Panc1 (cell line): ENCODE data around the gene CBX8. TPM values are rescaled to one million over a fixed set of nuclear protein-coding genes. Genes with fewer than 3 reads are reported as not detected.

Experiments used
- ATAC-seq: fragments of 200-7000 bp; cut with Tn5 transposase; 2 replicates; pipeline ENCODE4 v1.9.1; 2020; ENCODE audit warnings: mild to moderate bottlenecking, moderate library complexity
- BruUV-seq: library from RNA; stranded (reverse); fragments of 400-500 nt; replicated peaks from 2 replicates; lab custom pipeline; 2021; lab: Mats Ljungman, UMichigan
- CTCF ChIA-PET: fragments of 300-600 bp; sonication (Branson Sonifier 250); formaldehyde crosslinking; loops from one replicate; lab custom pipeline; 2022; ENCODE audit warnings: antibody characterized with exemption; lab: Charles Lee
- POLR2A ChIA-PET: fragments of 300-600 bp; sonication (Branson Sonifier 250); formaldehyde crosslinking; loops from one replicate; lab custom pipeline; 2022; ENCODE audit warnings: antibody characterized with exemption; lab: Charles Lee
- DNase-seq: peaks from one replicate; pipeline ENCODE4 v3.0.0-alpha.2; 2010; ENCODE audit warnings: low read depth, low spot score
- H3K27ac ChIP-seq: 2 replicates; pipeline ENCODE4 v1.5.1; 2011; ENCODE audit warnings: mild to moderate bottlenecking, low read length, inconsistent platforms
- H3K27me3 ChIP-seq: fragments of 200-500 bp; sonication (Bioruptor generic); 2 replicates; pipeline ENCODE4 v1.6.0; 2014; ENCODE audit warnings: low read length, inconsistent platforms; ENCODE audit not compliant: control insufficient read depth, insufficient read depth
- H3K36me3 ChIP-seq: fragments of 200-500 bp; sonication (Bioruptor generic); 2 replicates; pipeline ENCODE4 v1.5.1; 2014; ENCODE audit warnings: inconsistent platforms, mild to moderate bottlenecking, low read length, moderate library complexity; ENCODE audit not compliant: control insufficient read depth, insufficient read depth
- H3K4me1 ChIP-seq: 2 replicates; pipeline ENCODE4 v1.5.1; 2011; ENCODE audit warnings: inconsistent platforms, mild to moderate bottlenecking, low read length, moderate library complexity; ENCODE audit not compliant: control insufficient read depth, insufficient read depth
- H3K4me3 ChIP-seq, 2 experiments: 2 replicates each; pipeline ENCODE4 v1.5.1; 2011 to 2012; ENCODE audit warnings: low read depth in 2 of 2, low read length in 2 of 2, mild to moderate bottlenecking in 2 of 2, inconsistent platforms in 1 of 2, moderate library complexity in 1 of 2
- H3K9me3 ChIP-seq: fragments of 200-500 bp; sonication (Bioruptor generic); 2 replicates; pipeline ENCODE4 v1.5.1; 2014; ENCODE audit warnings: low read depth, mild to moderate bottlenecking, inconsistent platforms, low read length, moderate library complexity; ENCODE audit not compliant: control insufficient read depth, insufficient read depth
- CTCF ChIP-seq: fragments of 450-650 bp; IDR thresholded peaks from 2 replicates; pipeline ENCODE4 v1.5.1; 2017; ENCODE audit warnings: mild to moderate bottlenecking
- POLR2AphosphoS5 ChIP-seq: IDR thresholded peaks from 2 replicates; pipeline ENCODE4 v1.6.1; 2012; ENCODE audit warnings: mild to moderate bottlenecking, low read depth, low read length, moderate library complexity
- SIN3A ChIP-seq: IDR thresholded peaks from 2 replicates; pipeline ENCODE4 v1.6.1; 2012; ENCODE audit warnings: low read depth, mild to moderate bottlenecking, low read length, moderate library complexity, borderline replicate concordance; ENCODE audit not compliant: insufficient read depth
- TCF7L2 ChIP-seq: IDR thresholded peaks from 2 replicates; pipeline ENCODE4 v1.6.1; 2011; ENCODE audit warnings: mild to moderate bottlenecking, low read depth, low read length, inconsistent platforms
- in situ Hi-C: cut with HindIII; loops from 2 replicates; pipeline ENCODE4 v1.10.0; 2016; ENCODE audit warnings: low sequenced_read_pairs, low pct_unique_long_range_greater_than_20kb
- intact Hi-C: fragments of 100-400 bp; cut with micrococcal nuclease; formaldehyde crosslinking; loops from one replicate; pipeline ENCODE4 v1.10.0; 2022; ENCODE audit not compliant: unreplicated experiment
- total RNA-seq: library from RNA; stranded (reverse); gene quantifications from one replicate; pipeline ENCODE4 v1.2.1, GENCODE V29; 2021; ENCODE audit not compliant: unreplicated experiment
- TF ChIP-seq, protein P1 (sequence below), 2 experiments: IDR thresholded peaks; 2 replicates each; pipeline ENCODE4 v1.6.1; 2011 to 2012; ENCODE audit warnings: low read depth in 2 of 2, control low read depth in 1 of 2, low read length in 1 of 2, mild to moderate bottlenecking in 1 of 2, moderate library complexity in 1 of 2; ENCODE audit not compliant: insufficient read depth in 1 of 2

The CBX8 gene
- total RNA-seq, 1 experiment from 2014 or later, result 15.3 TPM

DNA sequence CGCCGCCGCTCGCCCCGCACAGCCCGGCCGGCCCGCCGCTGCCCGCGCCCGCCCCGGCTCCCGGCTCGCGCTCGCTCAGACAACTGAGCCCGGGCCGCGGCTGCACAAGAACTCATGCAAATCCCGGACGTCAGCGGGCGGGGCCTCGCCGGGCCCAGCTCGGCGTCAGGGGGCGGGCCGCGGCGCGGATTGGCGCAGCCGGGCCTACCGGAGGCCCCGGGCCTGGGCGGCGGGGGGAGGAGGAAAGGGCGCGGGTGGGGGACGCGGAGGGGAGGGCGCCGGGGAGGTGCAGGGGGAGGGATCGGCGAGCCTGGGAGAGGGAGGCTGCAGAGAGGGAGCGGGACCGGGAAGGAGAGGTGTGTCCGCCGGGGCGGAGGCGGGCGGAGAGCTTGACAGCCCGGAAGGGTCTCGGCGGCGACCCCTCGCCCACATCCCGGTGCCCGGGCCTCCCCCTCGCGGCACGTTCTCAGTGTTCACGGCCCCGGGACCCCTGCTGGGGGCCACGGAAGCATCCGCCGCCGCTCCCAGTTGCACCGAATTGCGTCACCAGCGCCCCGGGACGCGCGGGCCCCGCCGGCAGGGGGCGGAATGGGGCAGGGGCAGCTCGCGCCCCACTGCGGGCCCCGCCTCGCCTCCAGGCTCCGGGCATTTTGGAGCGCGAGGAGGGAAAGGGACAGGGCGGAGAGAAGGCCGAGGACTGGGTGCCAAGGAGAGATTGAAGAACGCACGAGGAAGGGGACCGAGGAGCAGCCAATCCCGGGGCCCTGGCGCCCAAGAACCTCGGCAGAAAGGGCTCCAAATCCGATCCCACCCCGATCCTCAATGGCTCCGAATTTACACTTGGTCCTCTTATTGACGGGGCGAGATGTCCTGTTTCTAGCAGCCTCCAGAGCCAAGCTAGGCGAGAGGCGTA lies 42.7 kb upstream of the CBX8 start, which contains the start of gene CBX4:
TSS of gene CBX4 (minus strand) at position 85 of the 913 bp plus-strand sequence. CDS start 189 bp downstream, outside the sequence.
- Histone ChIP-seq H3K27ac (peak within 1 kb of the TSS; percentile 86), H3K4me3 (peak within 1 kb of the TSS; percentile 65 to 97), H3K27me3 (no peaks in the 10 kb centered on the region), H3K36me3 (peaks cover 7% of the 10 kb centered on the region; the same call in 1 of the 2 replicates), H3K9me3 (no peaks in the 10 kb centered on the region), H3K4me1 (peaks cover 39% of the 10 kb centered on the region)
- in situ Hi-C loops, result no loop called here
- CTCF ChIA-PET, result interaction anchor here (0.6 to 1.9 kb wide), 9 partner anchors 14 to 963 kb away, joined by 3 to 17 read pairs (median 4); no protein-coding TSS in a partner anchor
- no peak for DNase-seq
- intact Hi-C loops, result loop anchor here (5.0 to 10.0 kb wide), 3 partner anchors 75 to 148 kb away; no protein-coding TSS in a partner anchor
- TF ChIP-seq POLR2AphosphoS5, result peak; percentile 81; the same call in 1 of the 2 replicates
- TF ChIP-seq SIN3A, result 0 out of 2 replicates have a peak, but pooled peaks have one; percentile 72
- TF ChIP-seq TCF7L2, result no peak
- TF ChIP-seq, protein P1, sequence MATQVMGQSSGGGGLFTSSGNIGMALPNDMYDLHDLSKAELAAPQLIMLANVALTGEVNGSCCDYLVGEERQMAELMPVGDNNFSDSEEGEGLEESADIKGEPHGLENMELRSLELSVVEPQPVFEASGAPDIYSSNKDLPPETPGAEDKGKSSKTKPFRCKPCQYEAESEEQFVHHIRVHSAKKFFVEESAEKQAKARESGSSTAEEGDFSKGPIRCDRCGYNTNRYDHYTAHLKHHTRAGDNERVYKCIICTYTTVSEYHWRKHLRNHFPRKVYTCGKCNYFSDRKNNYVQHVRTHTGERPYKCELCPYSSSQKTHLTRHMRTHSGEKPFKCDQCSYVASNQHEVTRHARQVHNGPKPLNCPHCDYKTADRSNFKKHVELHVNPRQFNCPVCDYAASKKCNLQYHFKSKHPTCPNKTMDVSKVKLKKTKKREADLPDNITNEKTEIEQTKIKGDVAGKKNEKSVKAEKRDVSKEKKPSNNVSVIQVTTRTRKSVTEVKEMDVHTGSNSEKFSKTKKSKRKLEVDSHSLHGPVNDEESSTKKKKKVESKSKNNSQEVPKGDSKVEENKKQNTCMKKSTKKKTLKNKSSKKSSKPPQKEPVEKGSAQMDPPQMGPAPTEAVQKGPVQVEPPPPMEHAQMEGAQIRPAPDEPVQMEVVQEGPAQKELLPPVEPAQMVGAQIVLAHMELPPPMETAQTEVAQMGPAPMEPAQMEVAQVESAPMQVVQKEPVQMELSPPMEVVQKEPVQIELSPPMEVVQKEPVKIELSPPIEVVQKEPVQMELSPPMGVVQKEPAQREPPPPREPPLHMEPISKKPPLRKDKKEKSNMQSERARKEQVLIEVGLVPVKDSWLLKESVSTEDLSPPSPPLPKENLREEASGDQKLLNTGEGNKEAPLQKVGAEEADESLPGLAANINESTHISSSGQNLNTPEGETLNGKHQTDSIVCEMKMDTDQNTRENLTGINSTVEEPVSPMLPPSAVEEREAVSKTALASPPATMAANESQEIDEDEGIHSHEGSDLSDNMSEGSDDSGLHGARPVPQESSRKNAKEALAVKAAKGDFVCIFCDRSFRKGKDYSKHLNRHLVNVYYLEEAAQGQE (IDR thresholded peaks at IDR 0.05; ENCODE audit: insufficient read depth in 1 of 2, low read depth in 2 of 2, low read length in 1 of 2), result no peak
- TF ChIP-seq CTCF, result peak; percentile 95
- ATAC-seq, result peak; percentile 74
- BruUV-seq, result TSS peak; percentile 80
- POLR2A ChIA-PET, result interaction anchor here (0.5 to 0.7 kb wide), 5 partner anchors 24 to 149 kb away, joined by 3 to 5 read pairs (median 4); no protein-coding TSS in a partner anchor

DNA sequence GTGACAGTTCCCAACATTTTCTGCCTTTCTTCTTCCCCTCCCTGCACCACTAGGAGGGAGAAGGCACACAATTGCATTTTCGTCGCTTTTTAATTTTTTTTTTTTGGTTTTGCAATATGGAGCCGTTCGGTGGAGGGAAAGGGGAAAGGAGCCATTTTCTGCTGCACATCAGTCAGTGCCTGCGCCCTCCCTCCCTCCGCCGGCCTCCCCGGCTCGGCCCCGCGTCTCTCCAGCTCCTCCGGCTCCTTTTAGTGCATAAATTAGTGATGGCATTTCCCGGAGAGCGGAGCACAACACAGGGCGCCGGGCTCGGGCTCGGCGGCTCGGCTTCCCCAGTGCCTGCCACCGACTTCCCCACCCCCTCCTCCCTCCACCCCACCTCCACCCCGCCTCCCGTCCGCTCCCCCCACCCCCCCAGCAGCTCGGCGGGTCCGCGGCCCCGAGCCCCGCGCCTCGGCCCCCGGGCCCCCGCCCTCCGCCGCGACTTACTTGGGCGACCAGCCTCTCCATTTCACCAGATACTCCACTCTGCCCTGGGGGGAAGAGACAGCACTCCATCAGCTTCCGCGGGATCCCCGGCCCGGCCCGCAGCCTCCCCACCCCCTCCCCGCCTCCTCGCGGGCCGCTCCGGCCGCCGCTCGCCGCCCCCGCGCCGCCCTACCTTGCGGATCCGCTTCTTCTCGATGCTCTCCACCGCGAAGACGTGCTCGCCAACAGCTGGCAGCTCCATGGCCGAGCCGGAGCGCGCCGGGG lies 41.8 kb upstream of the CBX8 start:
- BruUV-seq, result no TSS peak
- Histone ChIP-seq H3K27ac (peak overlapping the region; percentile 75), H3K36me3 (peaks cover 7% of the 10 kb centered on the region; the same call in 1 of the 2 replicates), H3K9me3 (no peaks in the 10 kb centered on the region), H3K4me1 (peaks cover 39% of the 10 kb centered on the region), H3K27me3 (no peaks in the 10 kb centered on the region), H3K4me3 (peak overlapping the region; percentile 65 to 97)
- no peak for TF ChIP-seq TCF7L2
- no peak for TF ChIP-seq POLR2AphosphoS5
- TF ChIP-seq CTCF, result no peak
- TF ChIP-seq, protein P1 (IDR thresholded peaks at IDR 0.05; ENCODE audit: insufficient read depth in 1 of 2, low read depth in 2 of 2, low read length in 1 of 2), result no peak
- TF ChIP-seq SIN3A, result no peak
- in situ Hi-C loops, result no loop called here
- ChIA-PET POLR2A (interaction anchor here (0.5 to 0.7 kb wide), 4 partner anchors 23 to 59 kb away, joined by 3 to 5 read pairs (median 4); no protein-coding TSS in a partner anchor), CTCF (interaction anchor here (0.6 to 1.4 kb wide), 8 partner anchors 15 to 963 kb away, joined by 3 to 17 read pairs (median 4); no protein-coding TSS in a partner anchor)
- ATAC-seq (peak; percentile 4; the same call in 1 of the 2 replicates), DNase-seq (no peak)
- intact Hi-C loops, result loop anchor here (5.0 to 10.0 kb wide), 2 partner anchors 94 to 149 kb away; no protein-coding TSS in a partner anchor
